Spleen (tissue), 7 donors: ENCODE data around the gene FASN.

Source experiments
- POLR2A ChIP-seq, 3 donors: fragments of 450-650 bp; IDR thresholded peaks; one replicate each; pipeline ENCODE4 v1.5.1; 2017; ENCODE audit warnings: antibody characterized with exemption in 3 of 3, mild to moderate bottlenecking in 1 of 3
- POLR2AphosphoS5 ChIP-seq, 3 donors: sonication (generic); formaldehyde crosslinking; IDR thresholded peaks; one replicate each; pipeline ENCODE4 v1.5.1; 2017; ENCODE audit warnings: antibody characterized with exemption in 3 of 3
- TF ChIP-seq, protein P1 (sequence below), 11 experiments: fragments of 200-600 bp in 7 of 11; fragments of 450-650 bp in 4 of 11; sonication (generic) in 4 of 11; IDR thresholded peaks in 8 of 11; conservative IDR thresholded peaks in 3 of 11; 1 replicate in 7 of 11; 2 replicates in 4 of 11; pipeline versions ENCODE4 v1.4.0 to v1.8.0; 2016 to 2021; ENCODE audit warnings: antibody characterized with exemption in 11 of 11, inconsistent platforms in 4 of 11, mild to moderate bottlenecking in 1 of 11
- donor health status: DM: no; HTN: no; CAD: no; lungs with moderate emphysema.
- donor health status: DM: no; HTN: no; CAD: no.
- donor health status: DM: no; HTN: no; CAD: no.

DNA sequence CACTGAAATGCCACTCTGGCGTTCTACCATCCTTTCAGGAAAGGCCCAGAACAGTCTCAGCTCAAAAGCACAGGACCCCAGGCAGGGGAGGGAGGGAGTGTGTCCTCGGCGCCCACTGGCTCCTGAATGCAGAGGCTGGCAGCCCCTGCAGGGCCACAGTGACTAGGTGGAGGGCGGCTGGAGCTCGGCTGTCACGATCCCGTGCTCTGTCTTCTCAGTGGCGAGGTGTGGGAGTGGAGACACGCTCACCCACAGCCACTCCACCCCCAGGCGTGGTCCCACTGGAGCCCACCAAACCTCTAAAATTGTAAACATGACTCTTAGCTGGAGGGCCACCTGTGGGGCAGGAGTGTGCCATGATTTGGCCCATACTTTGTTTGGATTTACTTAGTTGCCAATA is 16.4 kb upstream of the FASN start:
- TF ChIP-seq, protein P1, sequence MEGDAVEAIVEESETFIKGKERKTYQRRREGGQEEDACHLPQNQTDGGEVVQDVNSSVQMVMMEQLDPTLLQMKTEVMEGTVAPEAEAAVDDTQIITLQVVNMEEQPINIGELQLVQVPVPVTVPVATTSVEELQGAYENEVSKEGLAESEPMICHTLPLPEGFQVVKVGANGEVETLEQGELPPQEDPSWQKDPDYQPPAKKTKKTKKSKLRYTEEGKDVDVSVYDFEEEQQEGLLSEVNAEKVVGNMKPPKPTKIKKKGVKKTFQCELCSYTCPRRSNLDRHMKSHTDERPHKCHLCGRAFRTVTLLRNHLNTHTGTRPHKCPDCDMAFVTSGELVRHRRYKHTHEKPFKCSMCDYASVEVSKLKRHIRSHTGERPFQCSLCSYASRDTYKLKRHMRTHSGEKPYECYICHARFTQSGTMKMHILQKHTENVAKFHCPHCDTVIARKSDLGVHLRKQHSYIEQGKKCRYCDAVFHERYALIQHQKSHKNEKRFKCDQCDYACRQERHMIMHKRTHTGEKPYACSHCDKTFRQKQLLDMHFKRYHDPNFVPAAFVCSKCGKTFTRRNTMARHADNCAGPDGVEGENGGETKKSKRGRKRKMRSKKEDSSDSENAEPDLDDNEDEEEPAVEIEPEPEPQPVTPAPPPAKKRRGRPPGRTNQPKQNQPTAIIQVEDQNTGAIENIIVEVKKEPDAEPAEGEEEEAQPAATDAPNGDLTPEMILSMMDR (IDR thresholded peaks at IDR 0.05 in 8 of 11, conservative IDR thresholded peaks at IDR 0.05 in 3 of 11): no peak
- TF ChIP-seq POLR2AphosphoS5 (IDR thresholded peaks at IDR 0.05): no peak
- TF ChIP-seq POLR2A (IDR thresholded peaks at IDR 0.05): no peak
